ENCODE results near the gene IL34. TPM values are rescaled to one million over a fixed set of nuclear protein-coding genes. Genes with fewer than 3 reads are reported as not detected.

Gene IL34
- total and polyA plus RNA-seq, 2 of the 8 experiments (the other 6 are each of a cell fraction or from before 2014, with no cell fraction given) = 4.6 to 5.6 TPM

DNA sequence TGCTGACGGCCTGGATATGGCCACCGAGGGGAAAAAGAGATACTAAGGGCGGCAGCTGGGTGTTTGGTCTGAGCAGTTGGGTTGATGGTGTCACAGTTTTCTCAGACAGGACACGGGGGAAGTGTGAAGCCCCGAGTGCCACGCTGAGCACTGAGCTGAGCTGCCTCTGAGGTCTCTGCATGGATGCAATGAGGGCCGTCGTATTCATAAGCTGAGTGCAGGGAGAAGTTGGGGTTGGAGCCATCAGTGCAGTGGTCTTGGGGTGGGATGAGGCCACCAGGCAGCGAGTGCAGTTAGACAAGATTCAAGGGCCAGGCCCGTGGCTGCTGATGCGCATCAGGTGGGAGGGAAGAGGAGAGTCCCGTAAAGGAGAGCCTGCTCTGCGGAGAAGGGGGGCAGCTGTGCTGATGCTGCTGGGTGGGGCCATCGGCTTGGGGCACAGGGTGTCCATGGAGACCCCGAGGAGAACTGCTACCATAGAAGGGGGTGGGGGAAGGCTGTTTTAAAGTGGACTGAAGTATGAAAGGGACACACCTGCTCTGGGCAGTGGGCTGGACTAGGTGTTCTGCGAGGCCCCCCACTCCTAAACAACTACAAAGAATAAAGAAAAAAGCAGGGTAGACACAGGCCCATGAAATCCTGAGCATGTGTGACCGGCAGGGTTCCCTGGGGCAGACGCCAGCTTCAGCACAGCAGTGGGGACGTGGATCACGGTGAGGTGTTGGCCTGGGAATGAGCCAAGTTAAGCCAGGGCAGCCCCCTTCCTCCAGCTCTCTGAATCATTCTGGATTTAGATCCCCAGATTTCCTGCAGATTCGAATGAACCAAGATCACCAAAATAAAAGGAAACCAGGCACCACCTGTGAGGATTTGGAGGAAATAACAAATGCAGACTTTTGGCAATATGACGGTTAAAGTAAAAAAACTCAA is 19.7 kb downstream of the IL34 start:
- no peaks in the 10 kb centered on the region for H3K23me2 ChIP-seq (ENCODE audit: low read depth, low read length)
- no peak overlapping the region for H3K27ac ChIP-seq (ENCODE audit: low read depth, low read length)
- FAIRE-seq (no peak), DNase-seq (ENCODE audit: low read depth in 1 of 2, low spot score in 2 of 2) (no peak)
- no peaks in the 10 kb centered on the region for H3K79me2 ChIP-seq (ENCODE audit: control insufficient read depth in 1 of 2, insufficient read depth in 2 of 2, low read length in 2 of 2)
- H4K8ac ChIP-seq (ENCODE audit: extremely low read depth, insufficient read depth, low read length) = no peak overlapping the region
- no peak overlapping the region for H3K4ac ChIP-seq (replicated peaks; ENCODE audit: insufficient read length, low read depth, low read length)
- no peak overlapping the region for H3K9ac ChIP-seq (replicated peaks in 1 of 4; ENCODE audit: extremely low read depth in 1 of 4, low read depth in 3 of 4, low read length in 3 of 4)
- H3K56ac ChIP-seq (replicated peaks; ENCODE audit: insufficient read length, low read depth, low read length) = no peak overlapping the region
- H4K5ac ChIP-seq (ENCODE audit: insufficient read length, low read depth, low read length) = no peak overlapping the region
- no peak overlapping the region for H2BK5ac ChIP-seq (ENCODE audit: low read depth, low read length)
- no peaks in the 10 kb centered on the region for H3K27me3 ChIP-seq (replicated peaks in 1 of 4; ENCODE audit: control insufficient read depth in 3 of 4, extremely low read depth in 1 of 4, insufficient read depth in 3 of 4, low read length in 3 of 4)
- no peak overlapping the region for H3K23ac ChIP-seq (ENCODE audit: insufficient read length)
- H3K9me3 ChIP-seq (ENCODE audit: insufficient read depth in 2 of 2, low read depth in 1 of 2, low read length in 1 of 2) = no peaks in the 10 kb centered on the region
- peaks cover 0 to 24% (median 5%) of the 10 kb centered on the region in 4 experiments; a peak in 4 of 8 replicates for H3K36me3 ChIP-seq (ENCODE audit: control insufficient read depth in 2 of 4, insufficient read depth in 4 of 4, low read length in 3 of 4)
- WGBS, 2 experiments (ENCODE audit: extremely low coverage in 1 of 2, insufficient coverage in 1 of 2, insufficient read length in 1 of 2, insufficient replicate concordance in 2 of 2, low coverage in 1 of 2, low lambda C conversion rate in 2 of 2, missing lambda C conversion rate in 1 of 2) = 87% methylated on average over 22 of the region's 22 CpGs; no CpG with 5 or more reads in 1 of the 2 experiments
- ChIA-PET CTCF (ENCODE audit: partially characterized antibody) (interaction anchor here (1.4 to 4.2 kb wide), 4 partner anchors 12 to 105 kb away, joined by 3 to 24 read pairs (median 8); no protein-coding TSS in a partner anchor), POLR2A (ENCODE audit: partially characterized antibody) (interaction anchor here (0.7 to 2.2 kb wide), 2 partner anchors 12 to 63 kb away, joined by 3 to 8 read pairs; no protein-coding TSS in a partner anchor)
- no peak overlapping the region for H3K14ac ChIP-seq (ENCODE audit: insufficient read length)
- H2AFZ ChIP-seq (ENCODE audit: low read length) = no peak overlapping the region
- H2BK12ac ChIP-seq (ENCODE audit: low read depth, low read length) = no peak overlapping the region
- H4K20me1 ChIP-seq (replicated peaks in 1 of 2; ENCODE audit: control insufficient read depth in 1 of 2, insufficient read depth in 2 of 2, low read length in 2 of 2) = peaks cover 0 to 3% of the 10 kb centered on the region in 2 experiments
- H3K4me3 ChIP-seq (ENCODE audit: extremely low read depth in 1 of 4, insufficient read depth in 2 of 4, low read depth in 3 of 4, low read length in 4 of 4) = no peak overlapping the region
- no peak for TF ChIP-seq SP4 (IDR thresholded peaks at IDR 0.05; ENCODE audit: low read length)
- no peak for TF ChIP-seq EP300 (IDR thresholded peaks at IDR 0.05; ENCODE audit: borderline replicate concordance in 1 of 2, low read depth in 2 of 2, low read length in 2 of 2)
- no peak for TF ChIP-seq RNF2 (IDR thresholded peaks at IDR 0.05; ENCODE audit: borderline replicate concordance, low read depth, low read length, missing control alignments, poor library complexity, severe bottlenecking)
- TF ChIP-seq CHD1 (IDR thresholded peaks at IDR 0.05; ENCODE audit: low read depth, low read length) = no peak
- TF ChIP-seq PHF8 (conservative IDR thresholded peaks at IDR 0.05; ENCODE audit: low read depth, low read length) = no peak
- no peak for TF ChIP-seq KDM1A (IDR thresholded peaks at IDR 0.05; ENCODE audit: borderline replicate concordance, low read length)
- TF ChIP-seq HDAC6 (IDR thresholded peaks at IDR 0.05; ENCODE audit: low read depth, low read length) = no peak
- no peak overlapping the region for H3K18ac ChIP-seq (ENCODE audit: extremely low read depth, low read length)
- no peak overlapping the region for H2AK5ac ChIP-seq (ENCODE audit: low read depth, low read length)
- H3K4me2 ChIP-seq (ENCODE audit: insufficient read depth in 1 of 2, low read depth in 2 of 2, low read length in 2 of 2) = no peak overlapping the region
- no peak overlapping the region for H2BK15ac ChIP-seq (ENCODE audit: low read length)
- H2BK20ac ChIP-seq (ENCODE audit: low read length) = no peak overlapping the region
- no peak overlapping the region for H2BK120ac ChIP-seq (replicated peaks; ENCODE audit: low read depth, low read length)
- no peaks in the 10 kb centered on the region for H3K79me1 ChIP-seq (ENCODE audit: low read depth, low read length)
- peaks cover 0 to 5% (median 2%) of the 10 kb centered on the region in 4 experiments; a peak in 4 of 7 replicates for H3K4me1 ChIP-seq (replicated peaks in 1 of 4; ENCODE audit: control insufficient read depth in 3 of 4, insufficient read depth in 4 of 4, low read length in 3 of 4)
- no peak overlapping the region for H4K91ac ChIP-seq (replicated peaks; ENCODE audit: insufficient read length, low read length)

Data from H1 (cell line).